ENCODE data around the gene ZKSCAN3. TPM values are rescaled to one million over a fixed set of nuclear protein-coding genes. Genes with fewer than 3 reads are reported as not detected.
"Not testable (repeated sequence)": the region's sequence is repeated elsewhere in the genome, so short reads cannot be mapped to it uniquely, and the experiment has no call there.

The ZKSCAN3 gene
- total RNA-seq, 1 donor from 2014 or later: 5.3 TPM

GRCh38 chr6:28402197-28402596 lies 52.5 kb downstream of the ZKSCAN3 start:
- intact Hi-C loops (cut with DNase I): no loop called here
- DNase-seq (ENCODE audit: low spot score): no peak

DNA sequence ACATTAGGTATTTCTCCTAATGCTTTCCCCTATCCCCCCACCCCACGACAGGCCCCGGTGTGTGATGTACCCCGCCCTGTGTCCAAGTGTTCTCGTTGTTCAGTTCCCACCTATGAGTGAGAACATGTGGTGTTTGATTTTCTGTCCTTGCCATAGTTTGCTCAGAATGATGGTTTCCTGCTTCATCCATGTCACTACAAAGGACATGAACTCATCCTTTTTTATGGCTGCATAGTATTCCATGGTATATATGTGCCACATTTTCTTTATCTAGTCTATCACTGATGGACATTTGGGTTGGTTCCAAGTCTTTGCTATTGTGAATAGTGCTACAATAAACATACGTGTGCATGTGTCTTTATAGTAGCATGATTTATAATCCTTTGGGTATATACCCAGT lies 54.2 kb downstream of the ZKSCAN3 start:
- intact Hi-C loops (cut with DNase I): not testable (repeated sequence)

DNA sequence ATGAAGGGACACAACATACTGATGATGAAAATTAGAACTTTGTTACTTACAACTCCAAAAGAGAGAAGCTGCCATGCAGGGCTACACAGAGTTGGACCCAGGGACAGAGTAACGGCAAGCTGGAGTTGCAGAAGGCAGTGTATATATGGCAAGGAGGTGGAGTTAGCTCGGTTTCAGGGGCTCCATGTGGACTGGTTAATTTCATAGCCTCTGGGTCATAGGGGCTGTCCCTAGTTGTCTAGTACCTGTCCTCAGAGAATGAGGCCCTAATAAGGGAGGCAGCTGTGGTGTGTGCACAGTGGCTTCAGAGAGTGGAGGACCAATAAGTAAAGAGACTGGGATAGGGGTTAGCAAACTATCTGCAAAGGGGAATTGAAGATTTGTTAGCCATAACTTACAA lies 57.7 kb downstream of the ZKSCAN3 start:
- intact Hi-C loops (cut with DNase I): no loop called here
- DNase-seq (ENCODE audit: low spot score): no peak

More for the DNA sequence above, 54.2 kb downstream of the ZKSCAN3 start:
- DNase-seq (ENCODE audit: low spot score): not testable (repeated sequence)

DNA sequence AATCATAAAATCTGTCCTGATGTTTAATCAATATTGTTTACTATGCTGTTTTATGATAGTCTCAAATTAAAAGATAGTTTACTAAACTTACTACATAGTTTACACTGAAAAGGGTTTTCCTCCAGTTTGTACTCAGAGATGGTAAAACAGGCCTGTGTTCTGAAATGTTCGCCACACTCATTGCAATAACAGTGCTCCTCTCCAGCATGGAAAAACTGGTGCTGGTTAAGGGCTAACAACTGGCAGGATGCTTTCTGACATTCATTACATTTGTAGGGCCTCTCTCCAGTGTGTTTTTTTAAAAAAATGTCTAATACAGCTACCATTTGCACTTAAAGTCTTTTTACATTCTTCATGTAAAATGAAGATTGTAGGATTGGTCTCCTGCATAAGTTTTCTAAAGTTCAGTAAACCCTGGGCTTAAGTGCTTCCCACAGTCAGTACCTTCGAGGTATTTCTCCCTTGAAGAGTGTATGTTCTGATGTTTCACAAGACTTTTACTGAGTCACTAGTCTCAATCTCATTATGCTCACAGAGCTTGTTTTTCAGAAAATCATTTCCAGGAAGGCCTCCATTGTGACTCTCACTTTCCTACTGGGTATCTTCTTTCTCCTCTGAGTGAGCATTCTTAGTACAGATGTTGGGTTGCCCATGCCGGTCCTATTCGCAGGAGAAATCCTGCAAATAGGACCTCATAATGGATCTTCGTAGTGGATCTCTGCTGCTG lies 58.5 kb downstream of the ZKSCAN3 start:
- intact Hi-C loops (cut with DNase I): no loop called here
- DNase-seq (ENCODE audit: low spot score): no peak

- DNase-seq (ENCODE audit: low spot score): no peak
- intact Hi-C loops (cut with DNase I): no loop called here
Measured at GRCh38 chr6:28410767-28411166, 61.0 kb downstream of the ZKSCAN3 start.

DNA sequence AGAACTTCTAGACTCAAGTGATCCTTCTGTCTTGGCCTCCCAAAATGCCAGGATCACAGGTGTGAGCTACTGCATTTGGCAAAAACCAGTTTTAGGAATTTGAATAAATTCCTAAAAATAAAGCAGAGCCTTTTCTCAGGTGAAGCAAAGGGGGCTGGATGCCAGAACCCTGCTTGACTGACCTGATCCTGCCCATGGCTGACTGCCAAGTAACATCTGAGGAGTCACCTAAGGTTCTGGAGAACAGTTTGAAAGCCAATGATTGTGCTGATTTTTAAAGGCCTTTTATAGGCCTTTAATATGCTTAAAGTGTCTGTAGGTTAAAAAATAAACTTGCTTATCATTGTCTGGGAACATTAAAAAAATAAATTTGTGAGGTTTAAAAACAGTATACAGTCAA lies 63.9 kb downstream of the ZKSCAN3 start:
- intact Hi-C loops (cut with DNase I): no loop called here
- no peak for DNase-seq (ENCODE audit: low spot score)

Other genes starting within 250 kb of the ZKSCAN3 start
- gene ZSCAN16, start 225.3 kb upstream of the ZKSCAN3 start, total RNA-seq: 1.9 TPM
- gene ZKSCAN8, start 208.1 kb upstream of the ZKSCAN3 start, total RNA-seq: 15.7 TPM
- gene ZSCAN9, start 124.7 kb upstream of the ZKSCAN3 start, total RNA-seq: 8.4 TPM
- 2.4 TPM for gene ZKSCAN4, start 97.7 kb upstream of the ZKSCAN3 start, total RNA-seq
- 6.6 TPM for gene NKAPL, start 90.7 kb upstream of the ZKSCAN3 start, total RNA-seq
- gene ZSCAN26, start 82.8 kb upstream of the ZKSCAN3 start, total RNA-seq: 13.4 TPM
- 3.8 TPM for gene PGBD1, start 68.4 kb upstream of the ZKSCAN3 start, total RNA-seq
- 7.1 TPM for gene ZSCAN31, start 13.8 kb upstream of the ZKSCAN3 start, total RNA-seq
- gene ZSCAN12, start 49.8 kb downstream of the ZKSCAN3 start, total RNA-seq: 3.1 TPM
- 1.6 TPM for gene ZSCAN23, start 93.5 kb downstream of the ZKSCAN3 start, total RNA-seq
- not detected for gene GPX6, start 165.8 kb downstream of the ZKSCAN3 start, total RNA-seq
- gene GPX5, start 175.9 kb downstream of the ZKSCAN3 start, total RNA-seq: not detected

Data from cardiac septum (tissue), 1 donor.